AG08396 (cell line): ENCODE data around the gene CHD1L.
A peak's percentile ranks its signal among the peaks of the same experiment; 100 is the strongest.
"Not testable (repeated sequence)": the region's sequence is repeated elsewhere in the genome, so short reads cannot be mapped to it uniquely, and the experiment has no call there.

Experiments used
- DNase-seq: peaks from one replicate; pipeline ENCODE4 v3.0.0; 2012; ENCODE audit warnings: low spot score, mixed read lengths

CHD1L gene

DNA sequence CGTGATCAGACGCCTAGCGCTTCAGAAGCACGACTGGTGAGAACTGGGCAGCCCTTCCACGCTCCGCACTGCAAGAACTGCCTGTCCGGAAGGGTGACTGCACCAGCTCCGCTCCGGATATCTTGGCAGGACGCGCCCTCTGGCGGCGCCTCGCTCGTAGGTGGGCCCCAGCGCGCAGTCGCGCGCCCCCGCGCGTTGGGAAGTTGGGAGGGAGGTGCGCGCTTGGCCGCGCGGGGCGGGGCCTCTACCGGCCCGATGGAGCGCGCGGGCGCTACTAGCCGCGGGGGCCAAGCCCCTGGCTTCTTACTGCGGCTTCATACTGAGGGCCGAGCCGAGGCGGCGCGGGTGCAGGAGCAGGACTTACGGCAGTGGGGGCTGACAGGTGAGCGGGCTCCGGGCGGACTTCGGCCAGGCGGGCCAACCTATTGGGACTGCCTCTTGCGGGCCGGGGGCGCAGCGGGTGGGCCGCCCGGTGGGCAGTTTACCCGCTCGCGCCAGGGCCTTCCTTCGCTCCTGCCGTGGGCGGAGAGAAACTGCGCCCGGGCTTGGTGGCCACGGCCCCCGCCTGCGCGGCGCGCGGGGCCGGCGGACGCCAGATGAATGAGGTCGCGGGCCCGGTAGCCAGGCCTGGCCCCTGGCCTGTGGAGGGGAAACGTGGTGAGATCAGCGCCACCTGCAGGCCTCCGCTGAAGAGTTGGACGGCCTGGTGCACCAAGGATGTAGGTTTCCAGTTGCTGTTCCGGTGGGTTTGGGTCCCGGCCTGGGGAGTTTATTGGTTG lies at the start of gene CHD1L:
Gene CHD1L (plus strand): TSS at position 236 of the 779 bp plus-strand sequence. CDS start 20 bp downstream, at position 256.
- peak; percentile 95 for DNase-seq

DNA sequence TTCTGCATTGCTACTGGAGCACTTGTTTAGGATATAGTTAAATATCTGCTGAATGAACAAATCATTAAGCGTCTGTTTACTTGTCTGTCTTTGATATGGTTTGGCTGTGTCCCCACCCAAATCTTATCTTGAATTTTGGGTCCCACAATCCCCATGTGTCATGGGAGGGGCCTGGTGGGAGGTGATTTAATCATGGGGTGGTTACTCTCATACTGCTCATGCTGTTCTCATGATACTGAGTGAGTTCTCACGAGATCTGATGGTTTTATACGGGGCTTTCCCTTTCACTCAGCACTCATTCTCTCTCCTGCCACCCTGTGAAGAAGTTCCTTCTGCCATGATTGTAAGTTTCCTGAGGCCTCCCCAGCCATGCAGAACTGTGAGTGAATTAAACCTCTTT lies 45.2 kb upstream of the CHD1L start:
- not testable (repeated sequence) for DNase-seq

- no peak for DNase-seq
These were observed 41.2 kb upstream of the CHD1L start for GRCh38 chr1:147201276-147201675.

DNA sequence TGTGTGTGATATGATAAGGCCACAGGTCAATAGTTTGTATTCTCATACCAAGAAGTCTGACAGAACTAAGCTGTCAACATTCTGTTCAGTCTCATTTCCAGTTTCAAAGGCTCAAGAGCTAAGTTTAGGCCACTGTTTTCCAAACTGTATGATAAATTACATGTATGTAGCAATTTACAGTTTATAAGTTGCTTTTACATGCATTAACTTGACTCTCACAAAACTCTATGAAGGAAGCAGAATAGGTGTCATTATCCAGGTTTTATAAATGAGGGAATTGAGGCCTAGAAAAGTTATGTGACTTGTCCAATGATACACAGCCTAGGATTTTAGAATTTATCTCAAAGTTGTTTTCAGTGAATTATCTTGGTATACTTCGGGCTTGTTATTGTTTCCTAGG lies 40.7 kb upstream of the CHD1L start:
- no peak for DNase-seq

DNA sequence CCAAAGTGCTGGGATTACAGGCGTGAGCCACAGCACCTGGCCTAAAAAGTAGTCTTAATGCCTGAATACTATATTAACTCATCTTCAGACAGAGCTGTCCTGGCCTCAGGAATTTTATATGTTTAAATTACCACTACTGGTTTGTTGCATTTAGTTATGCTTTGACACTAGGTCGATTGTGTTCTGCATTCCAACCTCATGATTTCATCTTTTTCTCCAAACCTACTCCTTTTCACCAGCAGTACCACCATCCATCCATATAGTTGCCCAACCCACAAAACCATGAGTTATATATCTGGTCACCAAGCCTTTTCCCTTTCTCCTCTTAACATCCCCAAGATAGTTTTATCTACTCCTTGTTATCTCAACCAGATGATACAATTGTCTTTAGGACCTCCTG lies 39.9 kb upstream of the CHD1L start:
- no peak for DNase-seq

DNA sequence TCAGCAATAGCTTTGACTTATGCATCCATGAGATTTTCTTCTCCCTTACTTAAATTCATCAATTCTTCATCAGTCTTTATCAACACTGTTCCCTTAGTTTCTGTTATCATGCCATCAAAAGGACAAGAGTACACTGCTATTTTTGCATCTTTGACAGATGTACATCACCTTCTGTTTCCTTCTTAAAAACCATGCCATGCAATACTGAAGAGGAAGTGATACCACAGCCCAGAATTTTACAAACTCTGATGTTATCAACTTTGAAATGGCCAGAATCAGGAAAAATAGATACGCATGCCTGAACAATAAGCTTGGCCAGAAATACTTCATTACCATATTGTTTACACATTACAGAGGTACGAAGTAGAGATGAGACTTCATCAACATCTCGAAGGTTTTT lies 38.4 kb upstream of the CHD1L start:
- no peak for DNase-seq

DNA sequence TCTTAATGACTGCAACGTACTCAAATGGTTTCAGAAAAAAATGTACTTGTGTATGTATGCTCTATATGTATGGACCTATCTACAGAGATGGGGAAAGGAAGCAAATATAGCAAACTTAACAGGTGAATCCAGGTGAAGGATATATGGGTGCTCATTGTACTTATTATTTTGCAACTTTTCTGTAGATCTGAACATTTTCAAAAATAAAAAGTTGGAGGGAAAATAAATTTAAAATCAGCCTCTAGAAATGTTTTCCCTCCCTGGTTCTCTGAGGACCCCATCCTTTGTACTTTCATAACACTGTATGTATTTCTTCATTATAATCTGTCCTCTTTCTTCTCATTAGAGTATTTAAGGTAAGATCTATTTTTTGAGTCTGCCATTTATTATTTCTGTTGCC lies 35.3 kb upstream of the CHD1L start:
- no peak for DNase-seq

- no peak for DNase-seq
These were observed 33.9 kb upstream of the CHD1L start for GRCh38 chr1:147208619-147209018.

DNA sequence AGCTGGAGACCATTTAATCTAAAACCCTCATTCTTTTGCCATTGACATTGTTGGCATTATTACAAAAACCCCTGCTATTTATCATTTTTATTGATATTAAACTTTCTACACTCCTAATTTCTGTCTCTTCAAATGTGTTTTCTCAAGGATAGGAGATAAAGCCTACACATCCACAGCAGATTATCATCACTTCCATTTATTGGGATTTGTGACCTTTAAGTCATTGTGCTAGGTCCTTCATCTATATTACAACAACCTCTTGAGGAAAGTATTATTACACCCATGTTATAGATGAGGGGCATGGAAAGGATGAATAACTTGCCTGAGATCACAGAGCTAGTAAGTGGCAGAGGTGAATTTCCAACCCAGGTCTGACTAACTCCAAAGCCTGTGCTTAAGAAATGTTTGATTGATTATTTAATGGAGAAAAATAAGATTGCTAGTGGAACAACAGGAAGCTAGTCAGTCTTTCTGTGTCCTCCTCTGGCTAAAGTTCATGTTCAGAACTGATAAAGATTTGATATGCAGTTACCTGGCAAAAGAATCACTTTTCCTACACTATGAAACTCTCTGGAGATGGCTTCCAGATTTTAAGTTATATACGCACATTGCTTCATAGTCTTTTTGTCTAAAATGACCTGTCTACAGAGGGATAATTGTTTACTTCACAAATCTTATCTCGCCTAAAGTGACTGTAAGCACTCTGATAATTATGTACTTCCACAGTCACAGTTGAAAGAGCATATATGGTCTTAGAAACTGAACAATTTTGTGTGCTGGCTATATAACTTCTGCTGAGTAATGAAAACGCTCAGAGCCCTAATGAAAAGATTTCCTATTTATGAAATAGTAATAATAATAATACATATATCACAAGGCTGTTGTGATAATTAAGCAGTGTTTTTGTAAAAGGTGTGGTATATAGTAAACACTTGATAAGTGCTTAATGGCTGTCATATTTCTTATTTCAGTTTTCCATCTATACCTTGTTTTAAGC lies 32.4 kb upstream of the CHD1L start:
- no peak for DNase-seq

DNA sequence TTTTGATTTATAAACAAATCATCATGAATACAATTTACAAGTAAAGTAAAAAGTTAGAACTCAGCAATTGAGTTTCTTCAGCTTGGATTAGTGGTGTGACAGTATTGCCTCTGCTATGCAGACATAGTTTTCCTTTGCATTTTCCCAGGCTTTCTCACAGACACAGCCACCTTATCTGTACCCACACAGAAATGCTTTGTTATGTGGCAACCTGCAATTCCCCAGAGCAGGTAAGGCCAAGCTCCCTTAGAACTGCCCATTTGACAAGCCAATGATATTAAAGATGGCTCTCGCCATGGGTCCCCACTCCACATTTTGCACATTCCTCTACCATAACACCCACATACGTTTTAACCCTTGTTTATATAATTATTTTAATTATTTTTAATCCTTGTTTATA lies 31.5 kb upstream of the CHD1L start:
- DNase-seq, result no peak

- no peak for DNase-seq
These were observed 30.9 kb upstream of the CHD1L start for GRCh38 chr1:147211577-147211976.

DNA sequence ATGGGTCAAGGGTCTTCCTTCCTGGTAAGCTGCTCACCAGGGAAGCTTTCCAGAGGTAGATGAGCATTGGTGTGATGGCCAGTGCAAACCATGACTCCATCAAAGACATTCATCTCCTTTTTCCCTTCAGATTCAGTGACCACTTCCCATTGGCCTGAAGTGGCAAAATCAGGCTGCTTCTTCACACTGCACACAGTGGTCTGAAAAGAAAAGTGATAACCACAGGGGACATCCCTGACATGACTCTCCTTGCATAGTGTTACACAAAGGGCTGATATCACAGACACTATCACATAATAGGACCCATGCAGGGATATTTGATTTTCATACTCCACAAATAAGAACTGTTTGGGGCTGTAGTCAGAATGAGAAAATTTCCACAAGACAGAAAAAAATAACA lies 29.2 kb upstream of the CHD1L start:
- no peak for DNase-seq

DNA sequence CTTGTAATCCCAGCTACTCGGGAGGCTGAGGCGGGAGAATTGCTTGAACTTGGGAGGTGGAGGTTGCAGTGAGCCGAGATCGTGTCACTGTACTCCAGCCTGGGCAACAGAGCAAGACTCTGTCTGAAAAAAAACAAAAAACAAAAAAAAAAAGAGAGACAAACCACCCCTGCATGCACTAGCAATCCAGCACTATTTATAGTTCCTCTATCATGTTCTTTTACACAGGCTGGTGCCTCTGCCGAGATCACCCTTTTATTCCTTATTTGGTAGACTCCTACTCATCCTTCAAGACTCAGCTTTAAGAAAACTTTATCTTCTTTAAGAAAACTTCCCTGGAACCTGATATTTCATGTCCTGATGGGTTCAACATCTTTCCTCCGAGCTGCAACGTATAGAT lies 28.2 kb upstream of the CHD1L start:
- no peak for DNase-seq

GRCh38 chr1:147214842-147215539 lies 27.5 kb upstream of the CHD1L start:
- DNase-seq, result no peak

DNA sequence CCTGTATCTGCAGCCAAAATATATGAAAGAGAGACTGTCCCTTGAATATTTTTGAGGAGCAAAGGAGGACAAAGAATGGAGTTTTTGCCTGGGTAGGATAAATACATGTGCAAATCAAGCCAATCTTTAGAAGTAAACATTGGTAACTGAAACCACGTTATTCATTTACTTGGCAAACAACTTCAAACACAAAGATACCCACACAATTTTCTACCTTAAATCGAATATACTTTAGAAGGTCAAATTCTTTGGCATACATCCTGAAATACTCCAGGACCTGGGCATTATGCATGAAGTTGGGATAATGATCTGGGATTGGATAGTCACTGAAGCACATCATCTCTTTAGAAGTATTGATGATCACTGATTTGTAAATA lies 27.0 kb upstream of the CHD1L start:
- DNase-seq, result no peak

GRCh38 chr1:147216124-147216523 lies 26.4 kb upstream of the CHD1L start:
- DNase-seq, result no peak

DNA sequence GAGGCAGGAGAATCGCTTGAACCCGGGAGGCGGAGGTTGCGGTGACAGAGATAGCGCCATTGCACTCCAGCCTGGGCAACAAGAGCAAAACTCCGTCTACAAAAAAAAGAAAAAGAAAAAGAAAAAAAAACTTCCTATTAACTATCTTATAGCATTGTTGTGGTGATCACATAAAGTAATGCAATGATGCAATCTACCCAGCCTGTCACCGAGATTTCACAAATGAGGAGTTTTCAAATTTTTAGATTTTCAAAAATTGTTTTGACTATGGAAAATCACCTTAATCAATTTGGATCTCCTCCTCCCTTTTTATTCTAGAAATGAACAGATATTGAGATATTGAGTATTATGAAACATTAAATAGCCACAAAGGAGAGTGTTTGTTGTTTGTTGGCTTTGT lies 25.3 kb upstream of the CHD1L start:
- DNase-seq, result no peak

- no peak for DNase-seq
These were observed 23.9 kb upstream of the CHD1L start for GRCh38 chr1:147218606-147219005.

DNA sequence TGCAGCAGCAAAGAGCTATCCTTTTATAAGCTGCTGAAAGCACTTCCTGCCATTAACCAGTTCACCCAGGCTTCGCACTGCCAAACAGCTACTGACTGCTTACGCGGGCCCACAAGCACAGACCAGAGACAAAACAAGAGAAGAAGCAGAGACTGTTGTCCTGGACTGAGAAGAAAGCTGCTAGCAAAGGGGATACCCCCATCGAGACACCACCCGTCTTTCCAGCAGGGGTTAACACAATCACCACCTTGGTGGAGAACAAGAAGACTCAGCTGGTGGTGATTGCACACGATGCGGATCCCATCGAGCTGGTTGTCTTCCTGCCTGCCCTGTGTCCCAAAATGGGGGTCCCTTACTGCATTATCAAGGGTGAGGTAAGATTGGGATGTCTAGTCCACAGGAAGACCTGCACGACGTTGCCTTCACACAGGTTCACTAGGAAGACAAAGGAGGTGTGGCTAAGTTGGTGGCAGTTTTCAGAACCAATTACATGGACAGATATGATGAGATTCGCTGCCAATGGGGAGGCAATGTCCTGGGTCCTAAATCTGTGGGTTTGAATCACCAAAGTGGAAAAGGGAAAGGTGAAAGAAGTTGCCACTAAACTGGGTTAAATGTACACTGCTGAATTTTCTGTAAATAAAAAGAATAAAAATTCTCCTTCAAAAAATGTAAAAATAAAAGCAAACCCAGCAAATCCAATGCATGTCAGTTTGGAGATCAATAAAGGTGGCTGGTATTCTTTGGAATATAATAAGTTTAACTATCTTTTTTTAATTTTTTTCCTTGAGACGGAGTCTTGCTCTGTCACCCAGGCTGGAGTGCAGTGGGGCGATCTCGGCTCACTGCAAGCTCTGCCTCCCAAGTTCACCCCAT lies 18.5 kb upstream of the CHD1L start:
- DNase-seq, result no peak

GRCh38 chr1:147225193-147225730 lies 17.2 kb upstream of the CHD1L start, which contains the start of gene FMO5:
Gene FMO5, minus strand, starts transcription at chr1:147225339. Its CDS starts 310 bp downstream, at chr1:147225029.
- peak; percentile 81 for DNase-seq

- not testable (repeated sequence) for DNase-seq
These were observed 11.5 kb upstream of the CHD1L start for GRCh38 chr1:147231032-147231431.
